T-helper 1 cell treated with Interleukin-12 subunit alpha and Interleukin-12 subunit beta and Interleukin-4 antibody, amounts not matched to agents 30 ng/mL and 1 ng/mL, for 36 hours (primary cell): ENCODE results near the gene KIF18B. TPM values are rescaled to one million over a fixed set of nuclear protein-coding genes. Genes with fewer than 3 reads are reported as not detected.

Experiments
- intact Hi-C: fragments of 100-400 bp; cut with micrococcal nuclease; formaldehyde crosslinking; loops from one replicate; pipeline ENCODE4 v1.15.1; 2024
- total RNA-seq: library from RNA; stranded (reverse); gene quantifications from 2 replicates; pipeline ENCODE4 v1.2.3, GENCODE V29; 2022

KIF18B gene
- total RNA-seq: 54.0 and 55.2 TPM in 2 replicates

DNA sequence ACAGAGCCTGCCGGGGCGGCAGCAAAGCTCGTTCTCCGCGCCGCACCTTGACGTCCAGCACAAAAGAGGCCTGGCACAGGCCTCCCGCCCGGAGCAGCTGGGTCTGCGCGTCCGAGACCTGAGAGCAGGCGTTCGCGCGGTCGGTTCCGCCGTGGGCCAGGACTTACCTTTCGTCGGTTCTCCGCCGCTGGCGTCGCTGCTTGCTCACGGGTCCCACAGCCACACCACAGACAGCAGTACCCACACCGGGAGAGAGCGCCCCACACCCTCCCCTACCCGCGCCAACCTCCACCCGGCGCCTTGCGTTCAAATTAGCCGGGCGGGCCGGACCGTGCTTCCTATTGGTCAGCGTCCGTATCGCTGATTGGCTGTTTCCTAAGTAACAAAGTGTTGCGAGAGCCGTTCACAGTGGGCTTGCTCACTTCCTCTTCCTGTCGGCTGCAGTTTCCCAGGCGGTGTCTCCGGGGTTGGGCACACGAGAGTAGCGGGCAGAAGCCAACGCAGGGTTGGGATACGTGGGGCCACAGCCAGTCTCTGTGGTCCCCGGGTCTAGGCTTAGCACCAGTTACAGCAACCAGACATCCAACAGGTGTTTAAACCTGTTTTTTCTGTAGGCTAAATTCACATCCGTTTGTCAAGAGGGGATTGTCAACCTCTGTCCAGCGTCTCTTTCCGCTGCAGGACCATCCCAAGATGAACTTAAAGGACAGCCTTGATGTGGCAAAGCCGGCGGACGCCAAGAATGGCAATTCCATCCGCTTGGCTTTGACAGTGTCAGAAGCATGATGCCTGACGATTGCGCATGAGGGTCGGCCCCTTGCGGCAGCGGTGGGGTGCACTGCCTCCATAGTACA is at the start of gene KIF18B:
KIF18B (minus strand) TSS at position 313 of the 854 bp plus-strand sequence. CDS start 11,429 bp downstream, outside the sequence.
- intact Hi-C loops: loop anchor here (1.0 to 10.0 kb wide), 7 partner anchors 21 to 367 kb away; partner anchors contain the start of genes C1QL1, EFTUD2, MAP3K14 and NMT1

DNA sequence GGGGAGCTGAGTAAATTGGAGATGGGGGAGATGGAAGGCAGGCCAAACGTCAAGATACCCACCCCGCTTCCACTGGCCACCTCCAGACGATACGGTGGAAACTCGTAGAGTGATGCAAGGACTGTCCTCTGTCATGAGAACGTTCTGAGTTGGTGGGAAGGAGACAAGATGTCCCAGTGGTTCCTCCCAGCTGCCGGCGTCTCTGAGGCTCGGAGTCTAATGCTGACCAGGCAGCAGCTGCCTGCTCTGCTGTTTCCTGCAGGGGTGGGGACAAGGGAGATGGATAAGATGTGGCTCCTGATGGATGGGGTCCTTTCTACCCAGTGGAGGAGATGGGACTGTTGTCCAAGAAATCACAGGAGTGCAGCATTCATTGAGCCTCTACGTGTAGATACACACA is 48.7 kb upstream of the KIF18B start:
- intact Hi-C loops: no loop called here

DNA sequence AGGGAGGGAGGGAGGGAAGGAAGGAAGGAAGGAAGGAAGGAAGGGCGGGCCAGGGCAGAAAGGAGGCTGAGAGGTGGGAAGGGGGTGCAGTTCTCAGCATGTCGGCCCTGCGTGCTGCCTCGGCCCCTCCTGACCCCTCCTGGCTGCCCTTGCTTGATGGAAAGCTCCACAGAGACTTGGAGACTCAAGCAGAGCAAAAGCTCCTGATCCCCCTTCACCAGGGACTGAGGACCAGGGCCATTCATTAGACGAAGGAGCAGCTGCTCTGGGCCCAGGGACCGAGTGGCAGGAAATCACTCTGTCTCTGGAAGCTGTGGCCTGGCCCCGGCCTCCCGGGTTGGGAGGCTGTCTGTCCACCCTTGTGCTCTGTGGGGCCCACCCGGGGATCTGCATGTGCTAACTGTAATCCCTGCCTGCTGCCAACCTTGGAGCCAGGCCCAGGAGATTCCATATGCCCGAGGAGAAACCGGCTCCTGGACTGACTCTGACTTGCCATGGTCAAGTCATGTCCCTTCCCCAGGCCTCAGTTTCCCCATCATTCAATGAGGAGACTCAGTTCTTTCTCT is 47.9 kb upstream of the KIF18B start:
- intact Hi-C loops: no loop called here

DNA sequence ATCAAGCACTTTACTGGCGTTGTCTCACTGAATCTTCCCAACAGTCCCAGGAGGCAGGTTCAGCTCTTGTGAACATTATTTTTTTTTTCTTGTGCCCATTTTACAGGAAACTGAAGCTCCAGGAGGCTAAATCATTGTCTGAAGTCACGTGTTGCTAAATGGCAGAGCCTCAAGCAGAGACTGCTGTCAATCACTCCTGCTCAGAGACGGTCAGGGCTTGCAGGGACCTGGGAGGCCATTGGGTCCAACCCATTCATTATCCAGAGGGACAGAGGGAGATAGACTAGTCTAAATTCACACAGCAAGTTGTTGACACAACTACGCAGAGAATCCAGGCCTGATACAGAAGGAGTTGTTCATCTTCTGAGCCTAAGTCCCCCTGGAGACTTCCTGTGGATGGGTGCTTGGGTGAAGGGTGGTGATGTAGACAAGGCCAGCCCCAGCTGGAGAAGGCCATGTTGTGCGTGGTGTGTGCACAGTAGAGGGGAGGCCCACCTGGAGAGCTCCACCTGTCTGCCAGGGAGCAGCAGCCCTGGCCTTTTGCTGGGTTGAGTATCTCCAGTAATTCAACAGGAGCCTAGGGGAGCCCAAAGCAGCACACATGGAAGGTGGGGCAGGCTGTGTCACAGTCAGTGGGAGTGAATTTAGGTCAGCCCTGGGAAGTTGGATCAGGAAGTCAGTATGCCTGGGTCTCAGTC is 44.8 kb upstream of the KIF18B start:
- intact Hi-C loops: no loop called here

DNA sequence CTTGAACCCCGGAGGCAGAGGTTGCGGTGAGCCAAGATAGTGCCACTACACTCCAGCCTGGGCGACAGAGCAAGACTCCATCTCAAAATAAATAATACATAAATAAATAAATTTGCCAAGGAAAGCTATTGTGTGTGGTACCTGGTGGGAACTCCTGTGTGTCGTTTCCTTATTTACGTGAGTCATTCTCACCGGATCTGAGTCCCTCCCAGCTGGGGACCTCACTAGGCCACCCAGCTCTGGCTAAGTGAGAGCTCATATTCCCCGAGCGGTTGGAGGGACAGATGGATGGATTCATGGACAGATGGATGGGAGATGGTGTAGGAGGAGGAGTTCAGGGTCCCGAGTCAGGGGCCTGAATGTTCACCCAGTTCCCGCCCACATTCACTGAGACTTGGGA is 43.4 kb upstream of the KIF18B start:
- intact Hi-C loops: no loop called here

DNA sequence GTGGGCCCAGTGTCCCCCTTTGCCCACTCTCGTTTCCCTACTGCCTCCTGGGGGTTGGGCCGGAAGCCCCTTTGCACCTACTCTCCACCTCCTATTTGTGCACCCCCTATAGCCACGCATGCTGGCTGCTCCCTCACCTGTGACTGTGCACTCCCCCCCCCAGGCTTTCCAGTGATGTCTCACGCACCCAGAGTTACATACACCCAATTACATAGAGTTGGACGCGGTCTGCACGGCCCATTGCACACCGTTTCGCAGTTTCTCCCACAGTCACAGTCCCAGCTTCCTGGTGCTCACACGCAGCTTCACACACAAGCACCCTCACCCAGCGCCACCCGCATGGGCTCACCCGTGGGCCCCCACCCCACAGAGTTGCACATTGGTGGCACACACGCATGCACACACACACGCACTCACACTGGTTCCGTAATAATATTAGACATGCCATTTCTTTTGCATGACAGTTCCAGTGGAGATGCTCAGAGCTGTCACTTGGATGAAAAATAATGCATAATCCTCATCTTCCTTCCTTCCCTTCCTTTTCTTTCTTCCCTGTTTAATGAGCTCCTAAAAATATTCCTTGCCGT is 42.1 kb upstream of the KIF18B start:
- intact Hi-C loops: no loop called here

DNA sequence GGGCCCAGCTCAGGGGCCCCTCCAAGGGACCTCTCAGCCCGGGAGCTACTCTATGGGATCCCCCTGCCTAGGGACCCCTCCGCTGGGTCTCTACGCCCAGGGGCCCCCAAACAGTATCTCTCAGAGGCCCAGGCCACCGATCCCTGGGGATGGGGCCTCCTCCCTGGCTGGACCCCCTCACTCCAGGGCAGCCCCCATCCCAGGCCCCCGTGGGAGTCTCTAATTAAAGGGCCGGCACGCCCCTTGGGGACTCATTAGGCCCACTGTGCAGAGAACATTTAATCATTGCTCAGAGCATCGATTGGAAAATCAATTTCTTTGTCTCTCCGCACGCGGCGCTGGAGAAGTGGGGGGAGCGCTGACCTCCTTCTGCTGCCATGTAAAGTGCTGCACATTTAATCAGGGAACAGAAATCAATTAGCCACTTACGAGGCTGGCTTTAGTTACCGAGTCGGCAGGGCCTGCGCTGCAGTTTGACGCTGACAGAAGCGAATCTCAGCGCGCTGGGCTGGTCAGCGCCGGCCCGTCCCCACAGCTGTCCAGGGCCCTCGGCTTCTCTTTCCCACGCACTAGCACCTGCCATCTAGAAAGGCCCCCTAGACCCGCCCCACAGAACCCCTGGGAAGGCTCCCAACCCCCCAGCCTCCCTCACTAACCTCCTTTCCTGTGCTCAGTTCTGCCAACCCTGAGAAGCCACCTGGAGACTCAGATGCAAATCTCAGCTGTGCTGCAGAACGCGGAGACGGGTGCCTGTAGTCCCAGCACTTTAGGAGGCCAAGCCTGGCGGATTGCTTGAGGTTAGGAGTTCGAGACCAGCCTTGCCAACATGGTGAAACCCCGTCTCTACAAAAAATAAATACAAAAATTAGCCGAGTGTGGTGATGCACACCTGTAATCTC is 40.7 kb upstream of the KIF18B start:
- intact Hi-C loops: no loop called here

DNA sequence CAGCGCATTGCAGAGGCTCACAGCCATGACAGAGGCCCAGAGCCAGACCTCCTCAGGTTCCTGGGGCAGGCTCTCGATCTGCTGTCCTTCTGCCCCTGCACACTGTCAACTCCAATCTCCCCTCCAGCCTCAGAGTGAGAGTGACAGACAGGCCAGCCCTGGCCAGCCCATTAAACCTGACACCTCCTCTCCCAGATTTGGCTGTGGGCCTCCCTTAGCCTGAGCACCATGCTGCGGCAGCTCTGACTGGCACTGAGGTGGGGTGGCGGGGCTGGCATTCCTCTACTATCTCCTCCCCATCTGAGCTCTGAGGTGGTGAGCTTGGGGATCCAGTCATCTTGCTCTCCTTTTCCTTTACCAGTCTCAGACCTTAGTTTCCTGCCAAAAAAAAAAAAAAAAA is 36.0 kb upstream of the KIF18B start:
- intact Hi-C loops: no loop called here

DNA sequence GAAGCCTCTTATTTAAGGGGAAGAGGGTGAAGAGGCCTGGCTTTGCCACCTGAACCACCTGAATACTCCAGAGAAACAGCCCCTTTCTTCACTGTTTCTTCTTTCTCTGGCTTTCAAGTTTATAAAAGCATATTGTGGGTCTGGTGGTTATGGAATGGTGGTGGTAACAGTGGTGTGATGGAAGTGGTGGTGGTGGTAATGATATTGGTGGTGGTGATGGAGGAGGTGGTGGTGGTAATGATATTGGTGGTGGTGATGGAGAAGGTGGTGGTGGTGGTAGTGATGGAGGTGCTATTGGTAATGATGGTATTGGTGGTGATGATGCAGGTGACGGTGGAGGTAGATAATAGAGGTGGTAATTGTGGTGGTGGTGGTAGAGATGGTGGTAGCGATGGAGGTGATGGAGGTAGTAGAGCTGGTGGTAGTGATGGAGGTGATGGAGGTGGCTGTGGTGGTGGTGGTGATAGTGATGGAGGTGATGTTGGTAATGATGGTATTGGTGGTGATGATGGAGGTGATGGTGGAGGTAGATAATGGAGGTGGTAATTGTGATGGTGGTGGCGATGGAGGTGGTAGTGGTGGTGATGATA is 34.6 kb upstream of the KIF18B start:
- intact Hi-C loops: no loop called here

DNA sequence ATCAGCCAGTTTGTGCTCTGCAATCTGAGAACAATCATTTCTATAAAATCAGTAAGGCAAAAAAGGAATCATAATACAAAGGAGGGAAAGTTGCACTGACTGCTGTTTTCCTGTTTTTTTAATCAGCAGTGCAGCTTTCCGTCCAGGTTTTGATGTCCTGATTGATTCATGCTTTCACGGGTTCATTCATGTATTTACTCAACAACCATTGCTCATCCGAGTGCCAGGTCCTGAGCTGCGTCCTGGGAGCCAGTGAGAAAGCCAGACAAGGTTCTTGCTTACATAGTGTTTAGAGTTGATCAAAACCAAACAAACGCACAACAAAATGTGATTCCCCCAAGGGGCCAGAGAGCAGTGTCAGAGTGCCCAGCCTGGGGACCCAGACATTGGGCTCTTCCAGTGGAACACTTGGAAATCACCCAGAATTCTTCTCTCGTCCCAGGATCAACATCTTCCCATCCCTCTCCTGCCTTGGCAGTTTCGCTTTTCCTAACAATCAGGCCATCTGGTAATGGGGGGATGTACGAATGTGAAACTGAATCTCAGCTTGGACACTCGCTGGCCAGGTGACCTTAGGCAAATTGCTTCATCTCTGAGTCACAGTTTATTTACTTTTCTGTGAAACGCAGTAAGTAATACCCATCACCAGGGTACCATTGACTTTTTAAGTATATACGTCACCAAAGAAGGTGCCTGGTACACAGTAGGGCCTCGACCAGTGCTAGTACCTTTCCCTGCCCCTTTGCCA is 33.8 kb upstream of the KIF18B start:
- intact Hi-C loops: no loop called here

DNA sequence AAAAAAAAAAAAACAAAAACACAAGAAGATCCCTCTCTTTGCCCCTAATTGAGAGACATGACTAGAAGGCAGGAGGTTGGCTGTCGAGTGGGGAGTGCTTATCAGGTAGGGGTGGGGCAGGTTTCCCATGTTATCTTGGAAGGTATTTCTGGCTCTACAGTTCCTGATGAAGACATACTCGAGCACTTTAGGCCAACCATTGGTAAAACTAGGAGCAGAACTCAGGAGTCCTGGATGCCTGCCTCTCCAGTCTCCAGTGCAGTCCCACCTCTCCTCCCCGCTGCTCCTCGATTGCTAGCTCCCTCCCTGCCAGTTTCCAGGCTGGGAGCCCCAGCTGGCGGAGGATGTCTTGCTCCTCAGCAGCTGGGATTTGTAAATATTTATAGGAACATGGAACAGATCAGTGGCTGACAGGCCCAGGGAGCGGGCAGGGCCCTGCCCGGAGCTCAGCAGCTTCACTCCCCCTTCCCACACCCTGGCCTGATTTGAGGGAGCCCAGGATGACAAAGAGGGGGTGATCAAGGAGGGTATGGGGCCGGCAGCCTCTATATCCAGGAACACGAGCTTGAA is 31.9 kb upstream of the KIF18B start:
- intact Hi-C loops: no loop called here

DNA sequence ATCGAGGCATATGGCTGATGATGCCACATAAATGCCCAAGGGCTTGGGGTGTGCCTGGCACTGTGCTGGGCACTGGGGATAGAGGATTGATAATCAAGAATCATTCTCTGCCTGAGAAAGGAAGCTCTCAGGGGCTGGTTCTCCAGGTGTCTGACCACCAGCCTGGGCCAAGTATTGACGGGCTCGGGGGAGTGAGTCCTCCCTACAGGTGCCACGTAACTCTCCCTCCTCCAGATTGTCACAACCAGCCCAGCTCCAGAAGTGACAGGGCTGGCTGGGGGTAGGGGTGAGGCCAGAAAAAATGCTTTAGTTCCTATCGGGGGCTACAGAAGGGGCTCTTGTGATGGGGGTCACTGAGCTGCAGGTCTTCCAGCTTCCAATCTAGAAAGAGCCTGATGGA is 31.2 kb upstream of the KIF18B start:
- intact Hi-C loops: no loop called here

DNA sequence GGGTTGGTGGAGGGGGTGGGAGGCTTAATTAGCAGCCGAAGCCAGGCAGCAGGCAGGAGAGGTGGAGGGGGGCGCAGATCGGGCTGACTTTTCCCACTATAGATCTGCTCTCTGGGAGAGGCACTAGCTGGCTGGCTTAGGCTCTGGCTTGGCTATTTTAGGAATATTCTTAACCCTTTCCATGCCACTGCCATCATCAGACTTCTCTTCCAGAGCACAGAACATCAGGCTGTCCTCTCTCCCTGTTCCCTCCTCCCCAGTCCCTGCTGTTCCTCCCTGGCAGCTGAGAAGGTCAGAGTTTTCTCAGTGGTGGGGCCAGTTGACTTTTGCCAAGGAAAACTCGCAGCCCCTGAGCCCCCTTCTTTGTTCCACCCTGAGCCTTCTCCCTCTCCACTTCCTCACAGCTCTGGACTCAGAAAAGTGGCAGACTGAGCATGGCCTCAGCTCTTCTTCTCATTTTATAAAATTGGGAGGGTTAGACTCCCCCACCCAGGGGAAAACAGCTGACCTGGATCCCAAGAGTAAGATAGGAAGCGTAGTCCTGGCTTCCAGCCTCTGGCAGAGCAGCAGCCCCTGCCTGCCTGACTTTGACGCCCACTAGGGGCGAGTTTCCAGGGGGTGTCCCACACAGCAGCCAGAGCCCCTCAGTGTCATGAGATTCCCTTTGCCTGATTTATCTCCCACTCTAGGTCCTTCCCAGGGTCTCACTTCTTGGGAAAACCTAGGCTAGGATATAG is 30.4 kb upstream of the KIF18B start:
- intact Hi-C loops: no loop called here

DNA sequence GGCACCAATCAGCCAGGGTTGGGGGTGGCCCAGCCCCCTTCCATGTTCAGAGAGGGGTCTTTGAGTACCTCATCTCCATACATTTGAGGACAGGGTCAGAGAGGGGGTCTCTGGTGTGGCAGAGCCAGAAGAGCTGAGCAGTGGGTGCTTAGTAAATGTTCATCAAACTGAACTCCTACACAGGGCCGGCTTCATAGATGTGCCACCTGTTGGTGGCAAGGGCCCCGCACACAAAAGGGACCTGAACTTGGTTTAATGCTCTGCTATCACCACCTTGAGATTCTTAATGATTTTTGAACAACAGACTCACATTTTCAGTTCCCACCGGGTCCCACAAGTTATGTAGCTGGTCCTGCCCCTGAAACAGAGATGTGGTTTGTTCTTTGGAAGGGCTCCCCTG is 29.5 kb upstream of the KIF18B start:
- intact Hi-C loops: no loop called here

DNA sequence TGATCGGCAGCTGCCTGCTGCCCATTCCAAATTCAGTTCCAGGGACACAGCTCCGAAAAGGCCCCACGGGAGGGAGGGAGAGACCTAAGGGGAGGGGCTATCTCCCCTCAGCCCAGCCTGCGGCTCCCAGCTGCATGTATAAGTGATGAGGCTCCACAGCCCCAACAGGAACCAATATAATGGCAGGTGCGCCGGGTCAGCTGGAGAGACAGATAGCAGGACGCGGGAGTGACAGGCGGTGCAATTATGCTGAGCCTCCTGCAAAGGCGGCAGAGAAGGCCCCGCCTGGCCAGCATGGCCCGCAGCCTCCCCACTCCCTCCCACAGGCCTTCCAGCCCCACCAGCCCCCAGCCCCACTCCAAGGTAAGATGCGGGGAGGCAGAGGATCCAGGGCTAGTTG is 28.6 kb upstream of the KIF18B start:
- intact Hi-C loops: no loop called here

DNA sequence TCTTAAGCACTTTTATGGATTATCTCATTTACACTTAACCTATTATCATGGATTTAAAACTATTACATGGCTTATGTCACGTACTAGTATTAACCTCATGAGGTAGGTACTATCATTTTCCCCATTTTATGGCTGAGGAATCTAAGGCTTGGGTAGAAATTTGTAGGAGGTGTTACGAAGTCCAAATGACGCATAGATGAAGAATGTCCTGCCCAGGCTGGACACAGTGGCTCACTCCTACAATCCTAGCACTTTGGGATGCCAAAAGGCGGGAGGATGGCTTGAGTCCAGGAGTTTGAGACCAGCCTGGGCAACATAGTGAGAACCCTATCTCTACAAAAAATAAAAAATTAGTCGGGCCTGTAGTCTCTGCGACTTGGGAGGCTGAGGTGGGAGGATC is 25.4 kb upstream of the KIF18B start:
- intact Hi-C loops: loop anchor here (1.0 kb wide), 1 partner anchor 45 kb away; no protein-coding TSS in a partner anchor

DNA sequence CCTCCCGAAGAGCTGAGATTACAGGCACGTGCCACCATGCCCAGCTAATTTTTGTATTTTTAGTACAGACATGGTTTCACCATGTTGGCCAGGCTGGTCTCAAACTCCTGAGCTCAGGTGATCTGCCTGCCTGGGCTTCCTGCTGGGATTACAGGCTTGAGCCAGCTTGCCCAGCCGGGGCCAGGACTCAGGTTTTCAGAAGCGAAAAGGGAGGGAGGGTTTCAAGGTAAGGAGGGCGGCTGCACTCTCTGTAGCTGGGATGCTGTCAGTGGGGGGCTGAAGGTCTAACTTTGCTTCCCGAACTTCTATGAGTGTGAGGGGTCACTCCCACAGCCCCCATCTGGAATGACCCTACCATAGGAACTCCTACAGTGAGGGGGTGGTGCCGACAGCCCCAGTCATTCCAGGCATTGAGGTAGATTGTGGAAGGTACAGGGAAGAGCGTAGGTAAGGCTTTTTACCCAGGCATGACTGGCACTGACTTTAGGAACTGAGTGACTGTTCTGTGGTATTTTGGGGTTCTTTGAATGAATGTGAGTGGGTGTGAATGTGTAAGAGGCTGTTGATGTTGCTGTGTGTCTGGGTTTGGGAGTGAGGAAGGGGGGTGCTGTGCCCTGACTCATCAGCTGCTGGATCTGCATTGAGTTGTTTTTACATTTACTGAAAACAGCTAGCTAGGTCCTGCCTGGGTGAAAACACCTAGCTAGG is 24.4 kb upstream of the KIF18B start:
- intact Hi-C loops: loop anchor here (1.0 kb wide), 1 partner anchor 46 kb away; no protein-coding TSS in a partner anchor
